ENCODE results near the gene SH3BGRL2.
"Not testable (repeated sequence)": the region's sequence is repeated elsewhere in the genome, so short reads cannot be mapped to it uniquely, and the experiment has no call there.

SH3BGRL2 gene

GRCh38 chr6:79704200-79704599 is 73.1 kb downstream of the SH3BGRL2 start:
- DNase-seq = no peak

GRCh38 chr6:79705456-79705995 is 74.4 kb downstream of the SH3BGRL2 start:
- no peak for DNase-seq

- no peak for DNase-seq
Observed at GRCh38 chr6:79706527-79706926, 75.4 kb downstream of the SH3BGRL2 start.

GRCh38 chr6:79707621-79708020 is 76.5 kb downstream of the SH3BGRL2 start:
- no peak for DNase-seq

GRCh38 chr6:79708095-79708791 is 77.1 kb downstream of the SH3BGRL2 start:
- DNase-seq = no peak

- no peak for DNase-seq
Observed at GRCh38 chr6:79710127-79710526, 79.0 kb downstream of the SH3BGRL2 start.

- DNase-seq = no peak
Observed at GRCh38 chr6:79711167-79711566, 80.0 kb downstream of the SH3BGRL2 start.

GRCh38 chr6:79712144-79712543 is 81.0 kb downstream of the SH3BGRL2 start:
- DNase-seq = no peak

GRCh38 chr6:79712616-79713135 is 81.5 kb downstream of the SH3BGRL2 start:
- no peak for DNase-seq

GRCh38 chr6:79713701-79714322 is 82.7 kb downstream of the SH3BGRL2 start:
- DNase-seq = peak; percentile 17 to 37

- DNase-seq = no peak
Observed at GRCh38 chr6:79717989-79718388, 86.9 kb downstream of the SH3BGRL2 start.

GRCh38 chr6:79718509-79719247 is 87.5 kb downstream of the SH3BGRL2 start:
- DNase-seq = no peak

GRCh38 chr6:79719248-79719960 is 88.3 kb downstream of the SH3BGRL2 start:
- no peak for DNase-seq

- DNase-seq = no peak
Observed at GRCh38 chr6:79724816-79725215, 93.7 kb downstream of the SH3BGRL2 start.

GRCh38 chr6:79731471-79731870 is 100.3 kb downstream of the SH3BGRL2 start:
- DNase-seq = no peak

GRCh38 chr6:79733388-79733787 is 102.3 kb downstream of the SH3BGRL2 start:
- no peak for DNase-seq

- no peak for DNase-seq
Observed at GRCh38 chr6:79734374-79734773, 103.2 kb downstream of the SH3BGRL2 start.

GRCh38 chr6:79735183-79735582 is 104.1 kb downstream of the SH3BGRL2 start:
- DNase-seq = no peak

- no peak for DNase-seq
Observed at GRCh38 chr6:79737172-79737571, 106.0 kb downstream of the SH3BGRL2 start.

GRCh38 chr6:79742030-79742429 is 110.9 kb downstream of the SH3BGRL2 start:
- no peak for DNase-seq

- not testable (repeated sequence) for DNase-seq
Observed at GRCh38 chr6:79745282-79745681, 114.2 kb downstream of the SH3BGRL2 start.

- DNase-seq = not testable (repeated sequence)
Observed at GRCh38 chr6:79746325-79746724, 115.2 kb downstream of the SH3BGRL2 start.

GRCh38 chr6:79750806-79751205 is 119.7 kb downstream of the SH3BGRL2 start:
- no peak for DNase-seq

Measured in activated CD4-positive, alpha-beta T cell treated with anti-CD3 and anti-CD28 coated beads, Interleukin-2, amount 50 U/mL, for 4 hours (primary cell).